Measurements from ENCODE around the gene TTC13. TPM values are rescaled to one million over a fixed set of nuclear protein-coding genes. Genes with fewer than 3 reads are reported as not detected.

Gene TTC13
- total RNA-seq, 1 donor from 2014 or later = 16.1 TPM

Other genes with a start within 250 kb of the TTC13 start
- not detected for gene CAPN9, start 231.5 kb downstream of the TTC13 start, total RNA-seq
- gene C1orf198, start 110.3 kb downstream of the TTC13 start, total RNA-seq = 64.5 TPM
- gene ARV1, start 233 bp upstream of the TTC13 start, total RNA-seq = 12.9 TPM
- 181 TPM for gene FAM89A, start 61.4 kb upstream of the TTC13 start, total RNA-seq
- gene TRIM67, start 183.2 kb upstream of the TTC13 start, total RNA-seq = 0.22 TPM